Caki2 (cell line): ENCODE results near the gene PCDHB16. TPM values are rescaled to one million over a fixed set of nuclear protein-coding genes. Genes with fewer than 3 reads are reported as not detected.
"Not testable (repeated sequence)": the region's sequence is repeated elsewhere in the genome, so short reads cannot be mapped to it uniquely, and the experiment has no call there.

Experiments used
- DNase-seq: peaks from one replicate; pipeline ENCODE4 v3.0.0-alpha.2; 2015; ENCODE audit warnings: low read depth
- in situ Hi-C: cut with HindIII; loops from 2 replicates; pipeline ENCODE4 v1.10.0; 2016; ENCODE audit warnings: low sequenced_read_pairs, low pct_unique_long_range_greater_than_20kb, mixed read lengths
- total RNA-seq: library from RNA; depleted of rRNA; stranded (reverse); fragments of >200 nt; shearing (Covaris generic); gene quantifications from 2 replicates; pipeline ENCODE4 v1.2.3, GENCODE V29; 2014; ENCODE audit warnings: low replicate concordance; rRNA removed

PCDHB16 gene
- total RNA-seq, 1 experiment from 2014 or later = 4.1 TPM

DNA sequence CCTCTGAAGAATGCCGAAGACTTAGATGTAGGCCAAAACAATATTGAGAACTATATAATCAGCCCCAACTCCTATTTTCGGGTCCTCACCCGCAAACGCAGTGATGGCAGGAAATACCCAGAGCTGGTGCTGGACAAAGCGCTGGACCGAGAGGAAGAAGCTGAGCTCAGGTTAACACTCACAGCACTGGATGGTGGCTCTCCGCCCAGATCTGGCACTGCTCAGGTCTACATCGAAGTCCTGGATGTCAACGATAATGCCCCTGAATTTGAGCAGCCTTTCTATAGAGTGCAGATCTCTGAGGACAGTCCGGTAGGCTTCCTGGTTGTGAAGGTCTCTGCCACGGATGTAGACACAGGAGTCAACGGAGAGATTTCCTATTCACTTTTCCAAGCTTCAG lies 32.4 kb downstream of the PCDHB16 start:
- in situ Hi-C loops, DNase-seq: not testable (repeated sequence)

DNA sequence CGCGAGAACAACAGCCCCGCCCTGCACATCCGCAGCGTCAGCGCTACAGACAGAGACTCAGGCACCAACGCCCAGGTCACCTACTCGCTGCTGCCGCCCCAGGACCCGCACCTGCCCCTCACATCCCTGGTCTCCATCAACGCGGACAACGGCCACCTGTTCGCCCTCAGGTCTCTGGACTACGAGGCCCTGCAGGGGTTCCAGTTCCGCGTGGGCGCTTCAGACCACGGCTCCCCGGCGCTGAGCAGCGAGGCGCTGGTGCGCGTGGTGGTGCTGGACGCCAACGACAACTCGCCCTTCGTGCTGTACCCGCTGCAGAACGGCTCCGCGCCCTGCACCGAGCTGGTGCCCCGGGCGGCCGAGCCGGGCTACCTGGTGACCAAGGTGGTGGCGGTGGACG lies 33.3 kb downstream of the PCDHB16 start:
- in situ Hi-C loops, DNase-seq: not testable (repeated sequence)

DNA sequence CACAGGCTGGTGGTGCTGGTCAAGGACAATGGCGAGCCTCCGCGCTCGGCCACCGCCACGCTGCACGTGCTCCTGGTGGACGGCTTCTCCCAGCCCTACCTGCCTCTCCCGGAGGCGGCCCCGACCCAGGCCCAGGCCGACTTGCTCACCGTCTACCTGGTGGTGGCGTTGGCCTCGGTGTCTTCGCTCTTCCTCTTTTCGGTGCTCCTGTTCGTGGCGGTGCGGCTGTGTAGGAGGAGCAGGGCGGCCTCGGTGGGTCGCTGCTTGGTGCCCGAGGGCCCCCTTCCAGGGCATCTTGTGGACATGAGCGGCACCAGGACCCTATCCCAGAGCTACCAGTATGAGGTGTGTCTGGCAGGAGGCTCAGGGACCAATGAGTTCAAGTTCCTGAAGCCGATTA lies 33.8 kb downstream of the PCDHB16 start:
- in situ Hi-C loops, DNase-seq: not testable (repeated sequence)

DNA sequence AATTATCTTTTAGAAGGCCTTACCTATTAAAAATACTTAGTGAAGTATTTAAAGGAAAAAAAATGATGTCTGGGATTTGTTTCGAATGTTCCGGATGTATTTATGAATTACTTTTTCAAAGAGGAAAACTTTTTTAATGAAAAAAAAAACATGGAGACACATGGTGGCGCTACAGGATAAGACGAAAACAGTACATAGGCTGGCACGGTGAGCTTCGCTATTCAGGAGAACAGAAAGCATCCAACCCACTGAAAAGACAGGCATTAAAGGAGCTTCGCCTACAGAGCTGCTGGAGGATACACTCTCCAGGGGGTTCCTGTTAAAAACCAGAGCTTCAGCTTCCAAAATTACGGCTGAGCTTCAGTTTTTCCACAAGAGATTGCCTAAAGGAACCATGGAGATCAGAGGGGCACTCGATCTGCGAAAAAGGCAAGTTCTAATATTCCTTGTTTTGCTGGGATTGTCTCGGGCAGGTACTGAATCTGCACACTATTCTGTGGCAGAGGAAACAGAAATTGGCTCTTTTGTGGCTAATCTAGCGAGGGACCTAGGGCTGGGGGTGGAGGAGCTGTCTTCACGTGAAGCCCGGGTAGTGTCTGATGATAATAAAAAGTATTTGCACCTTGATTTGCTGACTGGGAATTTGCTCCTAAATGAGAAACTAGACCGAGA lies 41.1 kb downstream of the PCDHB16 start, which contains the start of gene PCDHB14:
Gene PCDHB14 (plus strand): TSS at position 232 of the 672 bp plus-strand sequence. CDS start 163 bp downstream, at position 395.
- in situ Hi-C loops = no loop called here
- DNase-seq = peak; percentile 34

DNA sequence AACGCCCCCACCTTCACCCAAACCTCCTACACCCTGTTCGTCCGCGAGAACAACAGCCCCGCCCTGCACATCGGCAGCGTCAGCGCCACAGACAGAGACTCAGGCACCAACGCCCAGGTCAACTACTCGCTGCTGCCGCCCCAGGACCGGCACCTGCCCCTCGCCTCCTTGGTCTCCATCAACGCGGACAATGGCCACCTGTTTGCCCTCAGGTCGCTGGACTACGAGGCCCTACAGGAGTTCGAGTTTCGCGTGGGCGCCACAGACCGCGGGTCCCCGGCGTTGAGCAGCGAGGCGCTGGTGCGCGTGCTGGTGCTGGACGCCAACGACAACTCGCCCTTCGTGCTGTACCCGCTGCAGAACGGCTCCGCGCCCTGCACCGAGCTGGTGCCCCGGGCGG lies 42.7 kb downstream of the PCDHB16 start:
- DNase-seq, in situ Hi-C loops: not testable (repeated sequence)

- DNase-seq, in situ Hi-C loops: not testable (repeated sequence)
Measured at GRCh38 chr5:141225421-141225820, 43.2 kb downstream of the PCDHB16 start.

GRCh38 chr5:141234109-141234667 lies 52.0 kb downstream of the PCDHB16 start:
- DNase-seq = no peak
- in situ Hi-C loops = no loop called here

Other genes starting within 250 kb of the PCDHB16 start
- 2.8 and 4.6 TPM in 2 replicates for gene PCDHAC2, start 215.9 kb upstream of the PCDHB16 start, total RNA-seq
- gene PCDHB1, start 131.0 kb upstream of the PCDHB16 start, total RNA-seq = not detected in 2 replicates
- gene PCDHB2, start 87.8 kb upstream of the PCDHB16 start, total RNA-seq = not detected in 2 replicates
- gene PCDHB3, start 81.9 kb upstream of the PCDHB16 start, total RNA-seq = not detected in 2 replicates
- gene PCDHB4, start 60.6 kb upstream of the PCDHB16 start, total RNA-seq = not detected in 2 replicates
- gene PCDHB5, start 47.2 kb upstream of the PCDHB16 start, total RNA-seq = 13.9 and 17.1 TPM in 2 replicates
- not detected in 2 replicates for gene PCDHB6, start 32.3 kb upstream of the PCDHB16 start, total RNA-seq
- 0.90 and 1.2 TPM in 2 replicates for gene PCDHB7, start 9.7 kb upstream of the PCDHB16 start, total RNA-seq
- not detected in 2 replicates for gene PCDHB8, start 4.6 kb upstream of the PCDHB16 start, total RNA-seq
- gene PCDHB9, start 4.8 kb downstream of the PCDHB16 start, total RNA-seq = 1.1 and 1.6 TPM in 2 replicates
- 0.41 and 1.2 TPM in 2 replicates for gene PCDHB10, start 10.0 kb downstream of the PCDHB16 start, total RNA-seq
- gene PCDHB11, start 17.2 kb downstream of the PCDHB16 start, total RNA-seq = 0.61 TPM in 1 of 2 replicates, not detected in the other
- gene PCDHB12, start 26.3 kb downstream of the PCDHB16 start, total RNA-seq = 0.35 TPM in 1 of 2 replicates, not detected in the other
- gene PCDHB13, start 31.5 kb downstream of the PCDHB16 start, total RNA-seq = 0.44 and 0.93 TPM in 2 replicates
- 0.29 and 7.7 TPM in 2 replicates for gene PCDHB14, start 41.0 kb downstream of the PCDHB16 start, total RNA-seq
- not detected in 2 replicates for gene PCDHB15, start 63.0 kb downstream of the PCDHB16 start, total RNA-seq
- gene SLC25A2, start 121.7 kb downstream of the PCDHB16 start, total RNA-seq = not detected in 2 replicates
- gene TAF7, start 138.4 kb downstream of the PCDHB16 start, total RNA-seq = 103 and 109 TPM in 2 replicates
- 0.07 TPM in 1 of 2 replicates, not detected in the other for gene PCDHGA1, start 148.1 kb downstream of the PCDHB16 start, total RNA-seq
- gene PCDHGA2, start 156.4 kb downstream of the PCDHB16 start, total RNA-seq = not detected in 2 replicates
- not detected in 2 replicates for gene PCDHGA3, start 161.4 kb downstream of the PCDHB16 start, total RNA-seq
- gene PCDHGB1, start 167.7 kb downstream of the PCDHB16 start, total RNA-seq = 0.06 TPM in 1 of 2 replicates, not detected in the other
- gene PCDHGA4, start 172.6 kb downstream of the PCDHB16 start, total RNA-seq = not detected in 2 replicates
- gene PCDHGB2, start 177.6 kb downstream of the PCDHB16 start, total RNA-seq = 0.34 TPM in 1 of 2 replicates, not detected in the other
- 0.24 TPM in 1 of 2 replicates, not detected in the other for gene PCDHGA5, start 181.8 kb downstream of the PCDHB16 start, total RNA-seq
- gene PCDHGB3, start 187.9 kb downstream of the PCDHB16 start, total RNA-seq = not detected in 2 replicates
- 1.6 TPM in 1 of 2 replicates, not detected in the other for gene PCDHGA6, start 191.5 kb downstream of the PCDHB16 start, total RNA-seq
- not detected in 2 replicates for gene PCDHGA7, start 200.4 kb downstream of the PCDHB16 start, total RNA-seq
- gene PCDHGB4, start 205.3 kb downstream of the PCDHB16 start, total RNA-seq = not detected in 2 replicates
- not detected in 2 replicates for gene PCDHGA8, start 210.2 kb downstream of the PCDHB16 start, total RNA-seq
- gene PCDHGB5, start 215.6 kb downstream of the PCDHB16 start, total RNA-seq = not detected in 2 replicates
- not detected in 2 replicates for gene PCDHGA9, start 220.4 kb downstream of the PCDHB16 start, total RNA-seq
- gene PCDHGB6, start 225.6 kb downstream of the PCDHB16 start, total RNA-seq = 0.75 and 1.3 TPM in 2 replicates
- gene PCDHGA10, start 230.6 kb downstream of the PCDHB16 start, total RNA-seq = 0.14 TPM in 1 of 2 replicates, not detected in the other
- gene PCDHGB7, start 235.3 kb downstream of the PCDHB16 start, total RNA-seq = 0.03 and 0.64 TPM in 2 replicates
- gene PCDHGA11, start 238.7 kb downstream of the PCDHB16 start, total RNA-seq = not detected in 2 replicates
- gene PCDHGA12, start 248.1 kb downstream of the PCDHB16 start, total RNA-seq = not detected in 2 replicates